GM21786 (cell line): ENCODE data around the gene TSPAN31.

Experiments
- ATAC-seq: cut with Tn5 transposase; IDR thresholded peaks from one replicate; pipeline ENCODE4 v1.9.1; 2021; ENCODE audit not compliant: unreplicated experiment

TSPAN31 gene

DNA sequence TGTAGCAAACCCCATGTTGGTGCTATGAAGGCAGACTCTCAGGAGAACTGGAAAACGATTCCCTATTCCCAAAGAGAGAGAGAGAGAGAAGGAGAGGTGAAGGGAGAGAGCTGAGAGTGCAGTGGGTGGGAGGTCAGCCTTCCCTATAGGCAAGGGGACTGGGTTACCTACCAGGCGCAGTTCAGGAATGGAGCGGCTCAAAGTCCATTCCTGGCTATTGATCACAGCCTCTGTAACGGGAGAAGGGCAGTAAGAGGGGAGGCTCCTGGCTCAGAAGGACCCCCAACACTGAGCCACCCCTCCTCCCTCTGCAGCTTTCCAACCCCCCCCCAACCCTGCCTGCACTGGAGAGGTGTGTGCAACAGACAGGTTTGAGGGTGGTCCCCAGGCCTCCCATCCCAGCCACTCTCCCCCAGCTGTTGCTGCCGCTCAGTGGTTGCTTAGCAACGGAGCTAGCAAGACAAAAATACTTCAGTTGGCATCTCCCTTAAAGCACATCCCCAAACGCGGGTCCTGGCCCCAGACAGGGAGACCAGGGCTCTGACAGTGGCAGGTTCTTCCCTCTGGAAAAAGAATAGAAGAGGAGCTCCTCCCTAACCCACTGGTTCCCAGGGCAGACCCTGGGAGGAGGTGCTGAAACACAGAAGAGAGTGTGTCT lies 9.5 kb upstream of the TSPAN31 start:
- ATAC-seq, result no peak

DNA sequence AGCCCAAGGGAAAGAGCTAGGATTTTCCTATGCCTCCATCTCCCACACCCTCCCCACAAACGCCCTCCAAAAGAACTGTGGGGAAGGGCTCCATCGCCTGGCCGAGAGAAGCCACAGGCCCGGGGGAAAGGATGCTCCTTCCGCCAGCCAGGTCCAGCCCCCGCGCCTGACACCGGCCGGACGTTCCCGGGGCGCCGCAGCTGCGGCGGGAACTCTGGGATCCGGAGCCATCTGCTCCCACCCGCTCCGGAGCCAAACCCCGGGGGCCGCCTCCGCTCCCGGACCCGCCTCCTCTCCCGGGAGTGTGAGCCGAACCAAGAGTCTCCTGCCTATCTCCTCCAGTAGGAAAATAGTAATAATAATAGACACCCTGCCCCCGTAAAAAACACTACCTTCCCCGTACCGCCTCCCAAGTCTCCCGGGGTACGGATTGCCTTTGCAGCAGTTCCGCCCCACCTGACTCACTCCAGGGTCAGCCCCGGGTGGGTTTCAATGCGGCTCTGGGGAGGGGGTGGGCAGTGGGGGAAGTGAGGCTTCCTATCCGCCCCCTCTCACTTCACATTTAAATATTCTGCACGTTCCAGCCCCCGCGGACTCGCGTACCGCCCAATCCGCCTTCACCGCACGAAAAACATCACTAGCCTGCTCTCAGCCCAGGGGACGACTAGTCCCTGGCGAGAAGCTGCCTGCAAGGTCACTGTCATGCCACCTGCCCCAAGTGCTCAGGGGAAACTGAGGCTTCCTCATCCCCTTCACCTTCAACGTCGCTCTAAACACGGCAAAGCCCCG lies 8.7 kb upstream of the TSPAN31 start:
- ATAC-seq, result no peak

DNA sequence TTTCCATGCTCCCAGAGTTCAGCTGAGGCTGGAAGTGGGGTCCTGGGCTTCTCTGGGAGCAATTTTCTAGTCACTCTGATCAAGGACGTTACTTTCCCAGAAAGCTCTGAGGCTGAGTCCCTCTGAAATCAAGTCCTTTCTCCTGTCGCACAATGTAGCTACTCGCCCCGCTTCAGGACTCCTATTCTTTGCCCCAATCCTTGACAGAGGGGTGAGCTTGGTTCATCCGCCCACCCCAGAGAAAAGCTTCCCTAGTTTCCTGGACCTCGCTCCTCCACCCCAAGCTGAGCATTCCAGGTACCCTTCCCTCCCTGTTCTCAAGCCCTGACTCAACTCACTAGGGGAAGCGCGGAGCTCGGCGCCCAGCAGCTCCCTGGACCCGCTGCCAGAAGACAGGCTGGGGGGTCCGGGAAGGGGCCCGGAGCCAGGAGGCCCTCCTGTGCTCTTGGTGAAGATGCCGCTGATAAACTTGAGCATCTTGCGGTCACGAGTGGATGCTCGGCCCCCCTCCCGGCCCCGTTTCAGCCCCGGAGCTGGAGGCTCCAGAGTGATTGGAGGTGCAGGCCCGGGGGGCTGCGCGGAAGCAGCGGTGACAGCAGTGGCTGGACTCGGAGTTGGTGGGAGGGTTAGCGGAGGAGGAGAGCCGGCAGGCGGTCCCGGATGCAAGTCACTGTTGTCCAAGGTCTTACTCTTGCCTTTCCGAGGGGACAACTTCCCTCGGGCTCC lies 7.9 kb upstream of the TSPAN31 start:
- ATAC-seq, result no peak

DNA sequence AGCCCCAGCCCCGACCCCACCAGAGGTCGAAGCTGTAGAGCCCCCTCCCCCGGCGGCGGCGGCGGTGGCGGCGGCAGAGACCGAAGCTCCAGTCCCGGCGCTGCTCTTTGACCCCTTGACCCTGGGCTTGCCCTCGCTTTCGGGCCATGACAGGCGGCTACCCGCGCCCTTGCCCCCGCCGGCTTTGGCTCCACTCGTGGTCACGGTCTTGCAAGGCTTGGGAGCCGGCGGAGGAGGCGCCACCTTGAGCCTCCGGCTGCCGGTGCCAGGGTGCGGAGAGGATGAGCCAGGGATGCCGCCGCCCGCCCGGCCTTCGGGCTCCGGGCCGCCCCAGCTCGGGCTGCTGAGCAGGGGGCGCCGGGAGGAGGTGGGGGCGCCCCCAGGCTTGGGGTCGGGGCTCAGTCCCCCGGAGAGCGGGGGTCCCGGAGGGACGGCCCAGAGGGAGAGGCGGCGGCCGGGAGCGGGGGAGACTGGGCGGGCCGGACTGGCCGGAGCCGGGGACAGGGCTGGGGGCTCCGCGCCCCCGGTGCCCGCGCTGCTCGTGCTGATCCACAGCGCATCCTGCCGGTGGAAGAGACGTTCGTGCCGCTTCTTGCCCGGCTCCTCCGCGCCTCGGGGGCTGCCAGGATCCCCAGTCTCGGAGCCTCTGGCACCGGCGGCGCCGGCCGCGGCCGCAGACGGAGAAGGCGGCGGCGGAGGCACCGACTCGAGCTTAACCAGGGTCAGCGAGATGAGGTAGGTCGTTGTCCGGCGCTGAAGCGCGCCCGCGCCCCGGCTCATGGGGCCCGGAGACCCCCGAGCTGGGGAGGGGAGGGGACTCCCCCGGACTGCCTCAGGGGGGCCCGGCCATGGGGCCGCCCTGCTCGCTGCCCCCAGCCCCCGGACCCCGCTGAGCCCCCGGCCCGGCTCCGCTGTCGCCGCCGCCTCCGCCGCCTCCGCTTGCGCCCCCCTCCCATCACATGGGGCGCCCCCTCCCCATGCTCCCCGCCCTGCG lies 7.1 kb upstream of the TSPAN31 start:
- ATAC-seq, result no peak

DNA sequence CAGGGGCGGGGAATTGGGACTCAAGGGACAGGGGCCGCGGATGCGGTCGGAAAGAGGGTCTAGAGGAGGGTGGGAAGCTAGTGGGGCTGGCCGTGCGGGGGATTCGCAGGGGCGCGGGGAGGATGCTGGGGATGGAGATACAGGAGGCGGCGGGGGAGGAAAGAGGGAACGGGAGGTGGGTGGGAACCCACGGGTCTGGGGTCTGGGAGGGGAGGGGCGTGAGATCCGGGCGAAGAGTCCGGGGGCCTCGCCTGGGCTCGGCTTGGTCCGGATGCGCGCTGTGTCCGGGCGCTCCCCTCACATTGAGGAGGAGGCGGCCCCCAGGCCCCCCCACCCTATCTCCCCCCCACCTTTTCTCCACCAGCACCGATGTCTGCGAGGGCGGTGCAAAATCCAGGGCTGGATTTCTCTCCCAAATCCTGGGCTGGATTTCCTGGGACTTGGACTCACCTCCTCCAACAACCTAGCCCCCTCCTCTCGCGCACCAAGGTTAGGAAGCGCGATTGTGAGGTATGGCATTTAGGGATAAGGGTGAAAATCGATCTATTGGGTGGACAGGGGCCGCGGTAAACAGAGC lies 6.1 kb upstream of the TSPAN31 start, which contains the start of gene AGAP2:
Gene AGAP2 (minus strand): TSS at position 82 of the 577 bp plus-strand sequence. CDS start 496 bp downstream, outside the sequence.
- ATAC-seq, result no peak

DNA sequence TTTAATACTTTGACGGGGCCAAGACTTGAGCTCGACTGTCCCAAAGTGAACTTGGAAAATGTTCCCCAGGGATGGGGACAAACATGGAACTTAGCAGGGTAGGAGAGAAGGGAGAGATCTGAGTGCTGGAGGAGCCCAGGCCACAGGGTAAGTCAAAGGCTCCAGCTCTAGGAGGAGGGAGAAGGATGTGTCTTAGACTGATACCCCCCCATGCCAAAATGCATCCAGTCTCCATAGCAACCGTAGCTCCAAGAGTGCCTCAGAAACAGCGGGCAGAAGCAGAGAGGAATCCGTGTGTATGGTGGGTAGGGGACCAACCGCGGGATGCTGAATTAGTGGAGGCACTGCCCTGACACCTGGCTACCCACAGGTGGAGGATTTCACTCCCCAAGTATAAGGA lies 5.5 kb upstream of the TSPAN31 start:
- ATAC-seq, result no peak

DNA sequence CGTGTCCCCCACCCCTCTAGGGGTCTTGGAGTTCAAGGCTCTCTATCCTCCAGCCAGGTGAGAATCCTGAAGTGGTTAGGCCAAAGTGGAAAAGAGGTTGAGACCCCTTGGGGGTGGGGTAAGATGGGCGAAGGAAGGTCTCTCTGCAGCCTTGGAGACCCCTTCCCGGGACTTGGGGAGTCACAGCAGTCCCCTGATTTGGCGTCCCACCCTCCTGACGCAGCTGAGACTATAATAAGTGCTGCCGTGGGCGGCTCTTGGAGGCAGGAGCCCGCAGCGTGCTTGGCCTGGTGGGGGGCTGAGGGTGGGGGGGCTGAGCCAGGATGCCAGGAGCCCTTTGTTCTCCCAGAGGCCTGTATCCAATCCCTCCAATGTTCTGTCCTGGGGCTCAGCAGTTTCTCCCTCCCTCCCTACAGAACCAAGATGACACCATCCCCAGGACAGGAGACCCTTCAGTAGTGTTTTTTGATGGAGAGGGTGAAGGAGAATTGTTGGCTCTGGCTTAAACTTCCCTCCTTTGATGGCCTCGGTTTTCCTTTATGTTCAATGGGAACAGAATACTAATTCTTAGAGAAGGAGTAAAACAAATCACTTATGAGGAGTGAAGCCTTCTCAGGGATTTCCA lies 4.8 kb upstream of the TSPAN31 start:
- ATAC-seq, result no peak

DNA sequence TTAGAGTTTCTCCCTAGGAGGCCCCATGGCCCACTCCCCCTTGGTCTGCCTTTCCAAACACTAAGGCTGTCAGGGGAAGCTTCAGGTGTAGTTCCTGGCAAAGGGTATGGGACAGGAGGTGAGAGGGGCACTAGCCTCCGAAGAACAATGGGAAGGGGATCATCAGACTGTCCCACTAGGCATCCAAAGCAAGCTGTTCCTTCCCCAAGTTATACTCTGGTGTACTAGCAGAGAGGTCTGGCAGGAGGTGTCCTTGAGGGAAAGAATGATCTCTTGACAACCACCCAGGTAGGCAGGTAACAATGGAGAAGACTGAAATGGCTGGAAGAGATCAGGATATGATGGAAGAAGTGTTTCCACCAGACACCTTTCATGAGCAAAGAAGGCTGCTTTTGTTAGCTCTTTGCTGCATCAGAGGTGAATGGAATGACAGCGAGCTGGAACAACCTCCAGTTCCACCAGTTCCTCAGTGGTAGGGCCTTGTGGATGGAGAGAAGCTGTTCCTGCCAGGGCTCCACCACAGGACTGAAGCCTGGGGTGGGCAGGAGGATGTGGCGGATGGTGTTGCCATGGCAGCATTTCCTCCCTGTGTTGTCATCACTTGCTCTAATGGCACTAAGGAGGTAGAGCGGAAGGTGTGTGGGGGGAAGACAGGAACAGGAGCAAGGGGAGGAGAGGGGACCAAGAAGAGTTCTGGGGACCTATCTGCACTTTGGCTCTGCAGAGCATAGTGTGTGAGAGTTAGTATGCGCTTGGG lies 4.0 kb upstream of the TSPAN31 start:
- ATAC-seq, result peak; percentile 51

DNA sequence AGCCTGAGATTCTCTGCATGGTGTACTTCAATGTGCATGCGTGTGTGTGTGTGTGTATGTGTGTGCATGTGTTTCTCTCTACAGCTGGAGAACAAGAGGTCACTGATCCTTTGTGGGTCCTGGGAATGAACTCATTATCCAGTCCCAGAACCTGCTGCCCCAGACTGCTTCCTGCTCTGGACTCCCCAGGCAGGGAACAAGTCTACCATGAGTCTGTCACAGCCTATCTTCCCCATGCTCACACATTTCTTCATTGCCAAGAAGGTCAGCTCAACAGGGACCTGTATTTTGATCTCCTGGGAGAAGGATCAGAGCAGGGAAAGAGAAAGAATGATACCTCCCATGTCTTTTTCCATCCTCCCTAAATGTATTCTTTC lies 3.4 kb upstream of the TSPAN31 start:
- no peak for ATAC-seq

DNA sequence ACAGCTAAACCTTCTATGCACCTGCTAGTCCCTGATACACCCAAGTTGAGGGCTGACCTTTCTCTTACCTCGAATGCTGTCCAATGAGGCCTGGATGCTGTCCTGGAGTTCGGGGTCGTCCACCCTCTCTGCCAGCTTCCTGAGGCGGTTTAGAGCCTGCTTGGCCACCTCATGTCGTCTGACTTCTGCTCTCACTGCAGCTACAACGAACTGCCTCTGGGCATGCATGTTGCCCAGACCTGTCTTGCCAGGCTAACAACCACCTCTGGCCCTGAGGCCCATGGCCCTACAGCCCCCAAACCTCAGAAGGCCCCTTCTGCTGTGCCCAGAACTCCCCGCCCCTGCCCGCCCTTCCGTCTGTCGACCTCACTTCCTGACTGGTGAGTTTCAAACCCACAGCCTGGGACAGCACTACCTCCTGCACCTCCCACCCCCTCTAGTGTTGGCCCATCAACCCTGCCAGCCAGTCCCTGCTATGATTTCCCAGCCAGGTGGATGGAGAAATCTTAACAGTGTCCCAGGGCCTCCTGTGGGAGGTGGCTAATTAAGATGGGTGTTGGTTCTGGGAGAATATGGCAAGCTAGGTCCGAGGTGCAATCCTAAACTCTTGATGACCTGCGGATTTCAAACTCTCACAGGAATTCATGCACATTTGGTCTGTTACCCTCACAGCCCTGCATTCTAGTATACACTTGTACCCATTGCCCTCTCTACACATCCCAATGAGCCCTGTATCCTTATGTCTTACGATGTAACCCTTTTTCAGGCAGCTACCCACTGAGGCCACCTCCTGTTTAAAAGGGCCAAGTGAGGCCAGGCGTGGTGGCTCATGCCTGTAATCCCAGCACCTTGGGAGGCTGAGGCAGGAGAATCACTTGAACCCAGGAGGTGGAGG lies 2.7 kb upstream of the TSPAN31 start:
- ATAC-seq, result peak; percentile 59

DNA sequence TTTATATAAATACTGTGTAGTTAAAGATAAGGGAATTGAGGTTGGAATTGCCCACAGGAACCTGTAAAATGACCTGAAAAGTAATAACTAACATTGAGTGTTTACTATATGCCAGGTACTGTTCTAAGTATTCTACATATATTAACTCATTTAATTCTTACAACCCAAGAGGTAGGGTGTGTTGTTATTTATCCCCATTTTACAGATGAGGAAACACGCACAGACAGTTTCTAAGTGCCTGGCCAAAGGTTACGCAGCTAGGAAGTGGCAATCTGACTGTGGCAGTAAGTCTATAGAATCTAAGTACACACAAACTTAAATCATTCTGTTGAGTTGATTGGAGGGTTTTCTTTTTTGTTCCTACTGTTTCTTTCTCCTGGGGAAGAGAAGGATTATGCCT lies 1.1 kb upstream of the TSPAN31 start:
- no peak for ATAC-seq

DNA sequence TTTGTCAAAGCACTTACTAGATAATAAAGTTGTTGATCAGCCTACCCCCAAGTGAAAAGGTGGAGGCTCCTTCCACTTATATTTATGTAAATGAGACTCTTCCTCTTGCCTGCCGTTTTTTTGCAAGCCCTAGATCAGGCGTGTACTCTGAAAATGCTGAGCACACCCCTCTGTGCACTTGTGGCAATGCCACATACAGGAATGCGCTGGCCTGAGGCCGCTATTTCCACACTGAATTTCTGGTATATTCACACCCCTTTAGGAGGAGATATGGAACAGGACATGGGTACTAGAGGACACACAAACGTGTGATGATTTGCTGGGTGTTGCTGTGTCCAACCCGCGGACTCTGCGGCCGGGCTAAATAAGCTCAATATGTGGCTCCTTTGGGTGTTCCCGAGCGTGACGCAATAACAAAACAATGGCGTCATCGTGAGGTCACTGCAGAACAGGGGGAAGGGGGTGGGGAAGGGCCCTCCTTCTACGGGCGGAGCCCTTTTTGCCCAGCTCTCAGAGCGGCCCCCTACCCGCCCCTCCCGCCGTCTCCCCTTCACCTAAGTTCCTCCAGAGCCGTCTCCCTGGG lies 554 bp upstream of the TSPAN31 start:
- peak; percentile 31 for ATAC-seq

DNA sequence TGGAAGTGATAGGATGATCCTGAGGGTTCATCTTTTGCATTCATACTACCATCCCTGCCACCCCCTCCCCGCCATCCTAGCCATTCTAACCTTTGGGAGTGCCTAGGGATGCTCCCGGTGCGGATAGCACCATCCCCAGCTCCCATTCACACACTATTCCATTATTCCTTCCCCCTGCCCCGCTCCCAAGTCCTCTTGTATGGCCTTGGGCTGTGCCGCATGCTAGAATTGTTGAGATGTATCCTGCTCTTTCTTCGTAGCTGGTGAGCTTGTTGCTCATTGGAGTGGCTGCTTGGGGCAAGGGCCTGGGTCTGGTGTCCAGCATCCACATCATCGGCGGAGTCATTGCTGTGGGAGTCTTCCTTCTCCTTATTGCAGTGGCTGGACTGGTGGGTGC lies 644 bp downstream of the TSPAN31 start:
- no peak for ATAC-seq

DNA sequence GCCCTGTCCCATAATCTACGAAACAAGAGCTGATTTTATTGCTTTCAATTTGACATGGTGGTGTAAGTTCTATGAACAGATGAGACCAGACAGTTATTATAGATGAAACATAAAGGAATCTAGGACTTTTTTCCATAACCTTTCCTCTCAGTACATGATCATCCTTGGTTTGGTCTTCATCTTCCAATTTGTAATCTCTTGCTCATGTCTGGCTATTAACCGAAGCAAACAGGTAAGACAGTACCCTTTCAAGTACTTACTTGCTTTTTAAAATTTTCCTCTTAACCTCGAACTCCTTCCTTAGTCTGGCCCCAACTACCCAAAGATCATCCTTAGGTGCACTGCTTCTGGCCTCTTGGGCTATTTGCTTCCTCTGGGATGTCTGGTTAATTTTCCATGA lies 1.2 kb downstream of the TSPAN31 start:
- no peak for ATAC-seq

DNA sequence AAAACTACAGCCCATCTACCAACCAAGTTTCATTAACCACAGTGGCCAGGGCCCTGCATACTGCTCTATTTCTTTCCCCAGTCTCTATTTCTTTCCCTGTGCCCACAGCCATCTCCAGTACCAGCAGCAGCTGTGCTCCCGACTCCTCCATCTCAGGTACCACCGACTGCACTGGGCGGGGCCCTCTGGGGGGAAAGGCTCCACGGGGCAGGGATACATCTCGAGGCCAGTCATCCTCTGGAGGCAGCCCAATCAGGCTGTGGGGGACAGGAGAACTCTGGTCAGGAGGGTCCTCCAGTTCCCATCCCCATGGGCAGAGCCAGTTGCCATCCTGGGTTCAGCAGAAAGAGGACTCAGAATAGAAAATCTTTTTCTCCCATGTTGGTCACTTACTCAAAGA lies 4.2 kb downstream of the TSPAN31 start:
- ATAC-seq, result no peak

DNA sequence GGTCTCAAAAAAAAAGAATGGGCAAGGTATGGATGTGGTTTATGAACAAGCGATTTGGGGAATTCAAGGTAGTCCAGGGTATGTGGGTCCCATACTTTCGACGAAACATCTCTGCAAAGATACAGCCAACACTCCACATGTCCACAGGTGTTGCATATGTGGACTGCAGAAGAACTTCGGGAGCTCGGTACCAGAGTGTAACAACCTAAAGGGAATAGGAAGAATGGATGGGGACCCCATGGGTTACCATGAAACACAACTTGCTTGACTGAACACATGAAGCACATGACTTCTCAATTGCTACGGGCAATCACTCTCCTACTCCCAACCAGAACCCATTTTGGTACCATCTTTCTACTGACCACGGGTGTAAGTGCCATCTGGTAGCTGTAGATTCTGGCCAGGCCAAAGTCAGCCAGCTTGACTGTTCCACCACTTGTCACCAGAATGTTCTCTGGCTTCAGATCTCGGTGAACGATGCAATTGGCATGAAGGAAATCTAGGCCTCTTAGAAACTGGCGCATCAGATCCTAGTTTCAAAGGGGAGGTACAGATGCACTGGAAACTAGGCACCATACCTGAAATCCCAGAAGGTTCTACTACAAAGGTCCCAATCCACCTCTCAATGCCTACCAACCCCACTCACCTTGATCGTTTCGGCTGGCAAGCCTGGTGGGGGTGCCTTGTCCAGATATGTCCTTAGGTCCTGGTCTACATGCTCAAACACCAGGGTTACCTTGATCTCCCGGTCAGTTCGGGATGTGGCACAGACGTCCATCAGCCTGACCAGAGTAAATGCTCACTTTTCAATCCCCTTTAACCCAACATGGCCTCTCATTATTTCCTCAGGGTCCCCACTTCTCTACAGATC lies 6.0 kb downstream of the TSPAN31 start:
- no peak for ATAC-seq

DNA sequence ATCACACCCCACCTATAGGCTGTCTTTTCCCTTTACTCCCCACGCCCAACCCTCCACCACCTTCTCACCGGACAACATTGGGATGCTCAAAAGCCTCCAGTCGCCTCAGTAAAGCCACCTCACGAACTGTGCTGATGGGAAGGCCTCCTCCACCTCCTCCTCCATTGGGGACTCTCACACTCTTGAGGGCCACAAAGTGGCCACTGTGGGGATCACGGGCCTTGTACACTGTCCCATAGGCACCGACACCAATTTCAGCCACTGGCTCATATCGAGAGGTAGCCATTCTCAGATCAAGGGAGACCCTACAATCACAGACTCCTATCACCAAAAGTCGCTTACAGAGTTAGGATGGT lies 6.6 kb downstream of the TSPAN31 start:
- no peak for ATAC-seq
